Measurements from ENCODE around the gene SYT7. TPM values are rescaled to one million over a fixed set of nuclear protein-coding genes. Genes with fewer than 3 reads are reported as not detected.

Gene SYT7
- total and polyA plus RNA-seq, 8 donors = 2.1 to 8.4 (median 6.8) TPM

GRCh38 chr11:61560751-61561150 is 20.1 kb downstream of the SYT7 start:
- TF ChIP-seq CTCF (IDR thresholded peaks at IDR 0.05) = no peak
- Histone ChIP-seq H3K9me3 (no peaks in the 10 kb centered on the region), H3K4me1 (no peaks in the 10 kb centered on the region), H3K27ac (no peak overlapping the region), H3K4me3 (no peak overlapping the region), H3K36me3 (no peaks in the 10 kb centered on the region), H3K27me3 (peaks cover 11 to 54% of the 10 kb centered on the region in 2 donors)
- intact Hi-C loops (cut with DNase I) = no loop called here
- DNase-seq (no peak), ATAC-seq (no peak)

GRCh38 chr11:61556621-61557020 is 24.3 kb downstream of the SYT7 start:
- Histone ChIP-seq H3K27ac (no peak overlapping the region), H3K4me1 (no peaks in the 10 kb centered on the region), H3K9me3 (no peaks in the 10 kb centered on the region), H3K27me3 (peaks cover 33 to 69% of the 10 kb centered on the region in 2 donors), H3K4me3 (no peak overlapping the region), H3K36me3 (no peaks in the 10 kb centered on the region)
- DNase-seq = no peak
- no peak for TF ChIP-seq CTCF (IDR thresholded peaks at IDR 0.05)
- no peak for ATAC-seq
- intact Hi-C loops (cut with DNase I) = no loop called here

GRCh38 chr11:61555978-61556377 is 24.9 kb downstream of the SYT7 start:
- Histone ChIP-seq H3K4me1 (no peaks in the 10 kb centered on the region), H3K36me3 (no peaks in the 10 kb centered on the region), H3K4me3 (no peak overlapping the region), H3K27ac (no peak overlapping the region), H3K27me3 (peaks cover 33 to 75% of the 10 kb centered on the region in 2 donors), H3K9me3 (no peaks in the 10 kb centered on the region)
- DNase-seq = peak in 1 of 4 donors; percentile 77
- no peak for TF ChIP-seq CTCF (IDR thresholded peaks at IDR 0.05)
- intact Hi-C loops (cut with DNase I) = no loop called here
- no peak for ATAC-seq

GRCh38 chr11:61555051-61555969 is 25.6 kb downstream of the SYT7 start:
- DNase-seq (peak in 1 of 4 donors; percentile 65), ATAC-seq (no peak)
- H3K4me1 ChIP-seq = no peaks in the 10 kb centered on the region
- TF ChIP-seq CTCF (IDR thresholded peaks at IDR 0.05) = no peak
- H3K27me3 ChIP-seq = peaks cover 33 to 80% of the 10 kb centered on the region in 2 donors
- intact Hi-C loops (cut with DNase I) = no loop called here
- H3K4me3 ChIP-seq = no peak overlapping the region
- no peak overlapping the region for H3K27ac ChIP-seq
- H3K36me3 ChIP-seq = no peaks in the 10 kb centered on the region
- H3K9me3 ChIP-seq = no peaks in the 10 kb centered on the region

- Histone ChIP-seq H3K36me3 (no peaks in the 10 kb centered on the region), H3K9me3 (no peaks in the 10 kb centered on the region), H3K27me3 (peaks cover 33 to 76% of the 10 kb centered on the region in 2 donors), H3K4me1 (no peaks in the 10 kb centered on the region), H3K4me3 (no peak overlapping the region), H3K27ac (no peak overlapping the region)
- DNase-seq (peak in 1 of 4 donors; percentile 36), ATAC-seq (no peak)
- no peak for TF ChIP-seq CTCF (IDR thresholded peaks at IDR 0.05)
- intact Hi-C loops (cut with DNase I) = no loop called here
Observed at GRCh38 chr11:61554172-61554988, 26.5 kb downstream of the SYT7 start.

All from left lung (tissue), 10 donors.